H9 (cell line): ENCODE measurements around the gene WDR5B. TPM values are rescaled to one million over a fixed set of nuclear protein-coding genes. Genes with fewer than 3 reads are reported as not detected.

Experiments
- DNase-seq: peaks from one replicate; pipeline ENCODE4 v3.0.0-alpha.2; 2017
- H2AFZ ChIP-seq: one replicate; pipeline ENCODE4 v1.6.1; 2013; ENCODE audit warnings: mild to moderate bottlenecking, low read length, control low read depth, moderate library complexity
- H2AK5ac ChIP-seq: 2 replicates; pipeline ENCODE4 v1.6.1; 2013; ENCODE audit warnings: low read length, control low read depth, mixed read lengths; ENCODE audit not compliant: insufficient read length
- H2BK120ac ChIP-seq: one replicate; pipeline ENCODE4 v1.6.1; 2013; ENCODE audit warnings: low read depth, mild to moderate bottlenecking, low read length, control low read depth, inconsistent platforms; ENCODE audit not compliant: poor library complexity, severe bottlenecking
- H2BK12ac ChIP-seq: 2 replicates; pipeline ENCODE4 v1.6.1; 2013; ENCODE audit warnings: low read length, control low read depth, mixed read lengths, low read depth; ENCODE audit not compliant: insufficient read length
- H2BK15ac ChIP-seq: 2 replicates; pipeline ENCODE4 v1.6.1; 2013; ENCODE audit warnings: low read depth, low read length, control low read depth
- H2BK20ac ChIP-seq: one replicate; pipeline ENCODE4 v1.6.1; 2013; ENCODE audit warnings: low read depth, mild to moderate bottlenecking, low read length, control low read depth, inconsistent platforms; ENCODE audit not compliant: poor library complexity, severe bottlenecking
- H2BK5ac ChIP-seq: 2 replicates; pipeline ENCODE4 v1.6.1; 2013; ENCODE audit warnings: low read length, control low read depth, mixed read lengths; ENCODE audit not compliant: insufficient read length
- H3K14ac ChIP-seq: 2 replicates; pipeline ENCODE4 v1.6.1; 2013; ENCODE audit warnings: low read length, control low read depth; ENCODE audit not compliant: insufficient read depth
- H3K18ac ChIP-seq: 2 replicates; pipeline ENCODE4 v1.6.1; 2013; ENCODE audit warnings: low read depth, mild to moderate bottlenecking, mixed read lengths, low read length, control low read depth; ENCODE audit not compliant: insufficient read length
- H3K23ac ChIP-seq: 2 replicates; pipeline ENCODE4 v1.6.1; 2013; ENCODE audit warnings: low read length, control low read depth, mixed read lengths, low read depth; ENCODE audit not compliant: insufficient read length
- H3K23me2 ChIP-seq: 2 replicates; pipeline ENCODE4 v1.6.1; 2013; ENCODE audit warnings: low read depth, mild to moderate bottlenecking, mixed read lengths, low read length, control low read depth; ENCODE audit not compliant: insufficient read length, poor library complexity, severe bottlenecking
- H3K27ac ChIP-seq: 2 replicates; pipeline ENCODE4 v1.5.1; 2013; ENCODE audit warnings: low read length, control low read depth, mixed read lengths, low read depth; ENCODE audit not compliant: insufficient read length
- H3K27me3 ChIP-seq: 2 replicates; pipeline ENCODE4 v1.6.1; 2013; ENCODE audit warnings: low read length, control low read depth, inconsistent platforms; ENCODE audit not compliant: insufficient read depth
- H3K4ac ChIP-seq: 2 replicates; pipeline ENCODE4 v1.6.1; 2013; ENCODE audit warnings: low read depth, mild to moderate bottlenecking, control low read depth, inconsistent platforms, low read length, moderate library complexity
- H3K4me1 ChIP-seq: 2 replicates; pipeline ENCODE4 v1.6.1; 2013; ENCODE audit warnings: low read length, control low read depth, inconsistent platforms; ENCODE audit not compliant: insufficient read depth
- H3K4me2 ChIP-seq: 2 replicates; pipeline ENCODE4 v1.6.1; 2013; ENCODE audit warnings: low read length, control low read depth, mixed read lengths; ENCODE audit not compliant: insufficient read length, insufficient read depth
- H3K56ac ChIP-seq: 2 replicates; pipeline ENCODE4 v1.6.1; 2013; ENCODE audit warnings: low read depth, mild to moderate bottlenecking, mixed read lengths, low read length, control low read depth; ENCODE audit not compliant: insufficient read length
- H3K79me1 ChIP-seq: 2 replicates; pipeline ENCODE4 v1.6.1; 2013; ENCODE audit warnings: low read depth, mild to moderate bottlenecking, moderate library complexity, low read length, control low read depth, inconsistent platforms; ENCODE audit not compliant: insufficient read depth, poor library complexity, severe bottlenecking
- H3K79me2 ChIP-seq: 2 replicates; pipeline ENCODE4 v1.6.1; 2013; ENCODE audit warnings: low read length, control low read depth, inconsistent platforms; ENCODE audit not compliant: insufficient read depth
- H3K9ac ChIP-seq: 2 replicates; pipeline ENCODE4 v1.6.1; 2013; ENCODE audit warnings: low read length, control low read depth, mixed read lengths; ENCODE audit not compliant: insufficient read length; ENCODE audit errors: extremely low read depth
- H3K9me3 ChIP-seq: one replicate; pipeline ENCODE4 v1.6.1; 2013; ENCODE audit warnings: low read depth, low read length, inconsistent platforms; ENCODE audit not compliant: control insufficient read depth
- H3T11ph ChIP-seq: one replicate; pipeline ENCODE4 v1.6.1; 2013; ENCODE audit warnings: mild to moderate bottlenecking, low read length, control low read depth, inconsistent platforms
- H4K20me1 ChIP-seq: one replicate; pipeline ENCODE4 v1.6.1; 2013; ENCODE audit not compliant: control insufficient read depth, insufficient read length, insufficient read depth
- H4K5ac ChIP-seq: 2 replicates; pipeline ENCODE4 v1.6.1; 2013; ENCODE audit warnings: low read depth, mild to moderate bottlenecking, mixed read lengths, low read length, control low read depth; ENCODE audit not compliant: insufficient read length
- H4K8ac ChIP-seq: replicated peaks from 2 replicates; pipeline ENCODE4 v1.6.1; 2013; ENCODE audit warnings: low read length, control low read depth, mixed read lengths, low read depth; ENCODE audit not compliant: insufficient read length
- H4K91ac ChIP-seq: 2 replicates; pipeline ENCODE4 v1.6.1; 2013; ENCODE audit warnings: low read depth, mild to moderate bottlenecking, moderate library complexity, mixed read lengths, low read length, control low read depth; ENCODE audit not compliant: insufficient read length
- H3K27ac Mint-ChIP-seq, 3 experiments: 2 replicates in 2 of 3; 3 replicates in 1 of 3; pipeline ENCODE4 v1.8.0; 2020 to 2021; ENCODE audit warnings: mixed read lengths in 3 of 3, mild to moderate bottlenecking in 1 of 3, moderate library complexity in 1 of 3
- H3K27me3 Mint-ChIP-seq: 2 replicates; pipeline ENCODE4 v1.8.0; 2021; ENCODE audit warnings: low read depth, mild to moderate bottlenecking, moderate library complexity, mixed read lengths
- H3K36me3 Mint-ChIP-seq, 3 experiments: 2 replicates in 2 of 3; 3 replicates in 1 of 3; pipeline ENCODE4 v1.8.0; 2020 to 2021; ENCODE audit warnings: low read depth in 3 of 3, mixed read lengths in 3 of 3; ENCODE audit not compliant: insufficient read depth in 1 of 3
- H3K4me1 Mint-ChIP-seq, 2 experiments: 2 replicates each; pipeline ENCODE4 v1.8.0; 2020; ENCODE audit warnings: mixed read lengths in 2 of 2
- H3K4me3 Mint-ChIP-seq, 2 experiments: 2 replicates in 1 of 2; 3 replicates in 1 of 2; pipeline ENCODE4 v1.8.0; 2020 to 2021; ENCODE audit warnings: mild to moderate bottlenecking in 2 of 2, mixed read lengths in 2 of 2, moderate library complexity in 1 of 2
- H3K9me3 Mint-ChIP-seq, 2 experiments: 2 replicates in 1 of 2; 3 replicates in 1 of 2; pipeline ENCODE4 v1.8.0; 2020; ENCODE audit warnings: mild to moderate bottlenecking in 2 of 2, mixed read lengths in 2 of 2, moderate library complexity in 1 of 2
- CTCF ChIP-seq: fragments of 200-600 bp; sonication (generic); conservative IDR thresholded peaks from 3 replicates; pipeline ENCODE4 v1.8.0; 2021; ENCODE audit warnings: antibody characterized with exemption, mild to moderate bottlenecking
- WGBS: extraction: QIAGEN DNeasy Blood & Tissue Kit; methylation state at CpG from one replicate; pipeline ENCODE4 v1.1.7; 2013; ENCODE audit warnings: missing lambda C conversion rate, low lambda C conversion rate, mixed read lengths; ENCODE audit not compliant: insufficient read length; ENCODE audit errors: extremely low coverage; 5-methylcytosine and 5-hydroxymethylcytosine counted together
- total RNA-seq: library from RNA; stranded (reverse); gene quantifications from 2 replicates; pipeline ENCODE4 v1.2.1, GENCODE V29; 2021

WDR5B gene
- total RNA-seq, 1 experiment from 2014 or later = 3.7 TPM

GRCh38 chr3:122410111-122410510 is 5.8 kb downstream of the WDR5B start:
- H4K8ac ChIP-seq = no peak overlapping the region
- no peaks in the 10 kb centered on the region for H3K79me1 ChIP-seq
- no peak overlapping the region for H2BK20ac ChIP-seq
- H2AFZ ChIP-seq = no peak overlapping the region
- no peak for DNase-seq
- no peaks in the 10 kb centered on the region for H3K9me3 ChIP-seq
- WGBS = no CpG with 5 or more reads among the region's 4 CpGs
- peaks cover 7 to 10% of the 10 kb centered on the region in 2 experiments for H3K4me1 Mint-ChIP-seq
- H3K4me2 ChIP-seq = no peak overlapping the region
- no peaks in the 10 kb centered on the region for H3K9me3 Mint-ChIP-seq
- H3K9ac ChIP-seq = no peak overlapping the region
- H2BK120ac ChIP-seq = no peak overlapping the region
- no peak overlapping the region for H4K5ac ChIP-seq
- H2BK15ac ChIP-seq = no peak overlapping the region
- H3K27ac Mint-ChIP-seq = no peak overlapping the region
- no peak for TF ChIP-seq CTCF
- H3K56ac ChIP-seq = no peak overlapping the region
- no peak overlapping the region for H3K14ac ChIP-seq
- no peak overlapping the region for H3T11ph ChIP-seq
- H3K4ac ChIP-seq = no peak overlapping the region
- H2BK12ac ChIP-seq = no peak overlapping the region
- H3K23me2 ChIP-seq = peaks cover under 1% of the 10 kb centered on the region
- no peak overlapping the region for H3K18ac ChIP-seq
- H3K4me1 ChIP-seq = no peaks in the 10 kb centered on the region
- no peak overlapping the region for H3K23ac ChIP-seq
- H3K79me2 ChIP-seq = no peaks in the 10 kb centered on the region
- H3K27ac ChIP-seq = no peak overlapping the region
- H3K4me3 Mint-ChIP-seq = no peak overlapping the region
- peaks cover 8 to 50% (median 39%) of the 10 kb centered on the region in 3 experiments; a peak in 6 of 7 replicates for H3K36me3 Mint-ChIP-seq
- H2AK5ac ChIP-seq = no peak overlapping the region
- no peaks in the 10 kb centered on the region for H4K20me1 ChIP-seq
- H3K27me3 ChIP-seq = no peaks in the 10 kb centered on the region
- H2BK5ac ChIP-seq = no peak overlapping the region
- H4K91ac ChIP-seq = no peak overlapping the region
- no peaks in the 10 kb centered on the region for H3K27me3 Mint-ChIP-seq
